Glutamatergic neuron (in vitro differentiated cells): ENCODE data around the gene CLTB. TPM values are rescaled to one million over a fixed set of nuclear protein-coding genes. Genes with fewer than 3 reads are reported as not detected.
A peak's percentile ranks its signal among the peaks of the same experiment; 100 is the strongest.

ENCODE experiments used
- DNase-seq: peaks from one replicate; pipeline ENCODE4 v3.0.0; 2022
- H3K27ac Mint-ChIP-seq: one replicate; pipeline ENCODE4 v1.8.0; 2020; ENCODE audit warnings: mild to moderate bottlenecking, mixed read lengths, inconsistent platforms; ENCODE audit not compliant: unreplicated experiment
- H3K27me3 Mint-ChIP-seq: one replicate; pipeline ENCODE4 v1.8.0; 2020; ENCODE audit warnings: mild to moderate bottlenecking, moderate library complexity, mixed read lengths, inconsistent platforms; ENCODE audit not compliant: unreplicated experiment
- H3K36me3 Mint-ChIP-seq: one replicate; pipeline ENCODE4 v1.8.0; 2020; ENCODE audit warnings: mild to moderate bottlenecking, mixed read lengths, inconsistent platforms; ENCODE audit not compliant: unreplicated experiment
- H3K4me1 Mint-ChIP-seq: one replicate; pipeline ENCODE4 v1.8.0; 2020; ENCODE audit warnings: mild to moderate bottlenecking, low read depth, mixed read lengths, inconsistent platforms; ENCODE audit not compliant: unreplicated experiment
- H3K4me3 Mint-ChIP-seq: one replicate; pipeline ENCODE4 v1.8.0; 2020; ENCODE audit warnings: mild to moderate bottlenecking, mixed read lengths, inconsistent platforms; ENCODE audit not compliant: unreplicated experiment
- H3K9me3 Mint-ChIP-seq: one replicate; pipeline ENCODE4 v1.8.0; 2020; ENCODE audit warnings: mild to moderate bottlenecking, moderate library complexity, mixed read lengths, inconsistent platforms; ENCODE audit not compliant: unreplicated experiment
- total RNA-seq: library from RNA; stranded (reverse); fragmentation: NEBNext Ultra II Directional; extraction: Animal tissue kit (Norgen Biotek cat#: 25700); gene quantifications from one replicate; pipeline ENCODE4 v1.2.1, GENCODE V29; 2021; ENCODE audit not compliant: unreplicated experiment
- TF ChIP-seq, protein P1 (sequence below): fragments of 200-600 bp; sonication (generic); IDR thresholded peaks from one replicate; pipeline ENCODE4 v1.5.0; 2021; ENCODE audit not compliant: partially characterized antibody, unreplicated experiment

CLTB gene
- total RNA-seq, 1 donor from 2014 or later = 83.8 TPM

DNA sequence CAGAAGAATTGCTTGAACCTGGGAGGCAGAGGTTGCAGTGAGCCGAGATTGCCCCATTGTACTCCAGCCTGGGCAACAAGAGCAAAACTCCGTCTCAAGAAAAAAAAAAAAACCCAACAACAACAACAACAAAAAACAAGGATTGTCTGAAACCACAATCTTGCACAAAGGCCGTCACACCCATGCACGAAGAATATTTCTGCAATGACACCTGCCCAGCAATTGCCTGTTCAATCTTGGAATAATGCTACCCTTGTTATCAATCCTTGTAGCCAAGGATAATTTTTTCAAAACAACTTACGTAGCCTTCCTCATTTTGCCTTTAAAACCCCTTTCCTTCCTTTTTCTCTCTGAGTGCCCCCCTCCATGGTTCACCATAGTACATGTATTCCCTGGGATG lies 3.7 kb upstream of the CLTB start:
- TF ChIP-seq, protein P1, sequence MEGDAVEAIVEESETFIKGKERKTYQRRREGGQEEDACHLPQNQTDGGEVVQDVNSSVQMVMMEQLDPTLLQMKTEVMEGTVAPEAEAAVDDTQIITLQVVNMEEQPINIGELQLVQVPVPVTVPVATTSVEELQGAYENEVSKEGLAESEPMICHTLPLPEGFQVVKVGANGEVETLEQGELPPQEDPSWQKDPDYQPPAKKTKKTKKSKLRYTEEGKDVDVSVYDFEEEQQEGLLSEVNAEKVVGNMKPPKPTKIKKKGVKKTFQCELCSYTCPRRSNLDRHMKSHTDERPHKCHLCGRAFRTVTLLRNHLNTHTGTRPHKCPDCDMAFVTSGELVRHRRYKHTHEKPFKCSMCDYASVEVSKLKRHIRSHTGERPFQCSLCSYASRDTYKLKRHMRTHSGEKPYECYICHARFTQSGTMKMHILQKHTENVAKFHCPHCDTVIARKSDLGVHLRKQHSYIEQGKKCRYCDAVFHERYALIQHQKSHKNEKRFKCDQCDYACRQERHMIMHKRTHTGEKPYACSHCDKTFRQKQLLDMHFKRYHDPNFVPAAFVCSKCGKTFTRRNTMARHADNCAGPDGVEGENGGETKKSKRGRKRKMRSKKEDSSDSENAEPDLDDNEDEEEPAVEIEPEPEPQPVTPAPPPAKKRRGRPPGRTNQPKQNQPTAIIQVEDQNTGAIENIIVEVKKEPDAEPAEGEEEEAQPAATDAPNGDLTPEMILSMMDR = no peak
- H3K4me1 Mint-ChIP-seq = peaks cover 7% of the 10 kb centered on the region
- DNase-seq = no peak
- H3K36me3 Mint-ChIP-seq = peaks cover 5% of the 10 kb centered on the region
- H3K9me3 Mint-ChIP-seq = peaks cover 10% of the 10 kb centered on the region
- H3K27ac Mint-ChIP-seq = no peak overlapping the region
- H3K27me3 Mint-ChIP-seq = peaks cover 2% of the 10 kb centered on the region
- no peak overlapping the region for H3K4me3 Mint-ChIP-seq

- TF ChIP-seq, protein P1 = no peak
- H3K4me1 Mint-ChIP-seq = peaks cover 7% of the 10 kb centered on the region
- peaks cover 5% of the 10 kb centered on the region for H3K36me3 Mint-ChIP-seq
- H3K27ac Mint-ChIP-seq = no peak overlapping the region
- peaks cover 12% of the 10 kb centered on the region for H3K9me3 Mint-ChIP-seq
- H3K4me3 Mint-ChIP-seq = no peak overlapping the region
- H3K27me3 Mint-ChIP-seq = peaks cover 2% of the 10 kb centered on the region
- DNase-seq = no peak
Observed at GRCh38 chr5:176418251-176418650, 1.9 kb upstream of the CLTB start.

DNA sequence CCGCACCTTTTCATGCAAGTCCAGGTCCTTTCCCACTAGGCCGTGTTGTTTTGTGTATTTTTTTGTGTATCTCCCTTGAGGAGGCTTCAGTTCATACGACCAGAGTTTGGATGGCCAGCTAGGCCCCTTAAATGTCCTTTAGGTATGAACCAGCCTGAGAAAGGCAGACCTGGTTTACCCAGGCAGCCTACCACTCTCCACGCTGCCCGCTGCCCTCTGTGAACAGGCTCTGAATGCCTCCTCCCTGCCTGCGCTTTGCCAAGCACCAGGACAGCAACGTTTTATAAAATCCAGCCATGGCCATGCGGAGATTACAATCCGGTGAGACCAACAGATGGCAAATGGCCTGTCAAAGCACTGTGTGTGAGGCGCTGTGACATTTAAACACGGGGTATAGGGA lies 626 bp upstream of the CLTB start:
- H3K27me3 Mint-ChIP-seq = peaks cover 2% of the 10 kb centered on the region
- H3K27ac Mint-ChIP-seq = peak overlapping the region; percentile 84
- TF ChIP-seq, protein P1 = no peak

GRCh38 chr5:176415240-176415951 lies 943 bp downstream of the CLTB start:
- DNase-seq = no peak
- Mint-ChIP-seq H3K9me3 (peaks cover 13% of the 10 kb centered on the region), H3K36me3 (peaks cover 2% of the 10 kb centered on the region), H3K4me1 (peaks cover 17% of the 10 kb centered on the region), H3K27ac (peak overlapping the region; percentile 43), H3K4me3 (peak overlapping the region; percentile 85), H3K27me3 (peaks cover 2% of the 10 kb centered on the region)
- TF ChIP-seq, protein P1 = no peak

More for the DNA sequence above, 626 bp upstream of the CLTB start:
- peak overlapping the region; percentile 48 for H3K4me3 Mint-ChIP-seq
- H3K9me3 Mint-ChIP-seq = peaks cover 12% of the 10 kb centered on the region
- peaks cover 13% of the 10 kb centered on the region for H3K4me1 Mint-ChIP-seq
- peaks cover 5% of the 10 kb centered on the region for H3K36me3 Mint-ChIP-seq
- DNase-seq = no peak

- peaks cover 17% of the 10 kb centered on the region for H3K4me1 Mint-ChIP-seq
- H3K36me3 Mint-ChIP-seq = no peaks in the 10 kb centered on the region
- peak overlapping the region; percentile 85 for H3K4me3 Mint-ChIP-seq
- TF ChIP-seq, protein P1 = no peak
- H3K27ac Mint-ChIP-seq = no peak overlapping the region
- H3K27me3 Mint-ChIP-seq = peaks cover 2% of the 10 kb centered on the region
- no peak for DNase-seq
- H3K9me3 Mint-ChIP-seq = peaks cover 10% of the 10 kb centered on the region
Observed at GRCh38 chr5:176414704-176415103, 1.6 kb downstream of the CLTB start.
